Glutamatergic neuron (in vitro differentiated cells): ENCODE measurements around the gene ASB16. TPM values are rescaled to one million over a fixed set of nuclear protein-coding genes. Genes with fewer than 3 reads are reported as not detected.

Experiments
- DNase-seq: peaks from one replicate; pipeline ENCODE4 v3.0.0; 2022
- H3K27ac Mint-ChIP-seq: one replicate; pipeline ENCODE4 v1.8.0; 2020; ENCODE audit warnings: mild to moderate bottlenecking, mixed read lengths, inconsistent platforms; ENCODE audit not compliant: unreplicated experiment
- H3K27me3 Mint-ChIP-seq: one replicate; pipeline ENCODE4 v1.8.0; 2020; ENCODE audit warnings: mild to moderate bottlenecking, moderate library complexity, mixed read lengths, inconsistent platforms; ENCODE audit not compliant: unreplicated experiment
- H3K36me3 Mint-ChIP-seq: one replicate; pipeline ENCODE4 v1.8.0; 2020; ENCODE audit warnings: mild to moderate bottlenecking, mixed read lengths, inconsistent platforms; ENCODE audit not compliant: unreplicated experiment
- H3K4me1 Mint-ChIP-seq: one replicate; pipeline ENCODE4 v1.8.0; 2020; ENCODE audit warnings: mild to moderate bottlenecking, low read depth, mixed read lengths, inconsistent platforms; ENCODE audit not compliant: unreplicated experiment
- H3K4me3 Mint-ChIP-seq: one replicate; pipeline ENCODE4 v1.8.0; 2020; ENCODE audit warnings: mild to moderate bottlenecking, mixed read lengths, inconsistent platforms; ENCODE audit not compliant: unreplicated experiment
- H3K9me3 Mint-ChIP-seq: one replicate; pipeline ENCODE4 v1.8.0; 2020; ENCODE audit warnings: mild to moderate bottlenecking, moderate library complexity, mixed read lengths, inconsistent platforms; ENCODE audit not compliant: unreplicated experiment
- total RNA-seq: library from RNA; stranded (reverse); fragmentation: NEBNext Ultra II Directional; extraction: Animal tissue kit (Norgen Biotek cat#: 25700); gene quantifications from one replicate; pipeline ENCODE4 v1.2.1, GENCODE V29; 2021; ENCODE audit not compliant: unreplicated experiment
- TF ChIP-seq, protein P1 (sequence below): fragments of 200-600 bp; sonication (generic); IDR thresholded peaks from one replicate; pipeline ENCODE4 v1.5.0; 2021; ENCODE audit not compliant: partially characterized antibody, unreplicated experiment

ASB16 gene
- total RNA-seq, 1 donor from 2014 or later, result not detected

DNA sequence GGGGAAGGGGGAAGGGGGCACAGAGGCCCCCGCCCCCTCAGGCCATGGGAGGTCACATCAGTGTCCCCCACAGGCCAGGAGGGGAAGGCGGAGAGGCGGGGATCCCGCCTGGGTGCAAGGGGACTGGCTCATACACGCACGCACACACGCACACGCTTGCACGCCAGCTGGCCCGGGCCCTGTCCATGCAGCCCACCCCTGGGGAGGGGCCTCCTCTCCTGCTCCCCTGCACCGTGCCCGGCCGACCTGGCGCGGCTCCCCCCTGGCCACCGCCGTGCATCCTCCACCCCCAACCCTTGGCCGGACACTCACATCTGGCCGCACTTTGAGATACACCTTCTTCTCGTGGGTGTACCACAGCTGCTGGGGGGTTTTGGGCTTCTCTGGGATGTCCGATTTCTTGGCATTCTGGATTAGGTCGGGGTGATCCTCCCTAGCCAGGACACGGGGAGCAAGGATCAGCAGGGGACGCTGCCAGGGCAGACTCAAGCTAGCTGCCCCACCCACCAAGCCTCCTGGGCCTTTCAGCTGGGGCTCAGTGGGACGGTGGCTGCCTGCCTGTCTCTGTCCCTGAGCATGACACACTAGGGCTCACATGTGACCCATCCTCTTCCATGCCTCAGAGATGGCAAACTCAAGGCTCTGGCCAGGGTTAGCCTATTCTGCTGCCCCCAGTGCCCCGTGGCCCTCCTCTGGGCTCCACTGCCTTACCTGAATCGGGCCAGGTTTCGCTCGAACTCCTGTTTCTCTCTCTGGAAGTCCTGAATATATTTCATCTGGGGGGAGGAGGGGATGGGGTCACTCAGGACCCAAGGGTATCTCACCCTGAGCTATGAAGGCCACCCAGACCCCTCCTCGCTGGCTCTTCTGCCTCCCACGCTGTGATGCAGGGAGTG lies 42.3 kb downstream of the ASB16 start:
- peak overlapping the region; percentile 59 for H3K27ac Mint-ChIP-seq
- TF ChIP-seq, protein P1, sequence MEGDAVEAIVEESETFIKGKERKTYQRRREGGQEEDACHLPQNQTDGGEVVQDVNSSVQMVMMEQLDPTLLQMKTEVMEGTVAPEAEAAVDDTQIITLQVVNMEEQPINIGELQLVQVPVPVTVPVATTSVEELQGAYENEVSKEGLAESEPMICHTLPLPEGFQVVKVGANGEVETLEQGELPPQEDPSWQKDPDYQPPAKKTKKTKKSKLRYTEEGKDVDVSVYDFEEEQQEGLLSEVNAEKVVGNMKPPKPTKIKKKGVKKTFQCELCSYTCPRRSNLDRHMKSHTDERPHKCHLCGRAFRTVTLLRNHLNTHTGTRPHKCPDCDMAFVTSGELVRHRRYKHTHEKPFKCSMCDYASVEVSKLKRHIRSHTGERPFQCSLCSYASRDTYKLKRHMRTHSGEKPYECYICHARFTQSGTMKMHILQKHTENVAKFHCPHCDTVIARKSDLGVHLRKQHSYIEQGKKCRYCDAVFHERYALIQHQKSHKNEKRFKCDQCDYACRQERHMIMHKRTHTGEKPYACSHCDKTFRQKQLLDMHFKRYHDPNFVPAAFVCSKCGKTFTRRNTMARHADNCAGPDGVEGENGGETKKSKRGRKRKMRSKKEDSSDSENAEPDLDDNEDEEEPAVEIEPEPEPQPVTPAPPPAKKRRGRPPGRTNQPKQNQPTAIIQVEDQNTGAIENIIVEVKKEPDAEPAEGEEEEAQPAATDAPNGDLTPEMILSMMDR, result no peak
- peak; percentile 43 for DNase-seq
- H3K27me3 Mint-ChIP-seq, result peaks cover 17% of the 10 kb centered on the region
- H3K4me3 Mint-ChIP-seq, result peak overlapping the region; percentile 64
- H3K36me3 Mint-ChIP-seq, result no peaks in the 10 kb centered on the region
- H3K9me3 Mint-ChIP-seq, result peaks cover 12% of the 10 kb centered on the region
- H3K4me1 Mint-ChIP-seq, result peaks cover 20% of the 10 kb centered on the region

DNA sequence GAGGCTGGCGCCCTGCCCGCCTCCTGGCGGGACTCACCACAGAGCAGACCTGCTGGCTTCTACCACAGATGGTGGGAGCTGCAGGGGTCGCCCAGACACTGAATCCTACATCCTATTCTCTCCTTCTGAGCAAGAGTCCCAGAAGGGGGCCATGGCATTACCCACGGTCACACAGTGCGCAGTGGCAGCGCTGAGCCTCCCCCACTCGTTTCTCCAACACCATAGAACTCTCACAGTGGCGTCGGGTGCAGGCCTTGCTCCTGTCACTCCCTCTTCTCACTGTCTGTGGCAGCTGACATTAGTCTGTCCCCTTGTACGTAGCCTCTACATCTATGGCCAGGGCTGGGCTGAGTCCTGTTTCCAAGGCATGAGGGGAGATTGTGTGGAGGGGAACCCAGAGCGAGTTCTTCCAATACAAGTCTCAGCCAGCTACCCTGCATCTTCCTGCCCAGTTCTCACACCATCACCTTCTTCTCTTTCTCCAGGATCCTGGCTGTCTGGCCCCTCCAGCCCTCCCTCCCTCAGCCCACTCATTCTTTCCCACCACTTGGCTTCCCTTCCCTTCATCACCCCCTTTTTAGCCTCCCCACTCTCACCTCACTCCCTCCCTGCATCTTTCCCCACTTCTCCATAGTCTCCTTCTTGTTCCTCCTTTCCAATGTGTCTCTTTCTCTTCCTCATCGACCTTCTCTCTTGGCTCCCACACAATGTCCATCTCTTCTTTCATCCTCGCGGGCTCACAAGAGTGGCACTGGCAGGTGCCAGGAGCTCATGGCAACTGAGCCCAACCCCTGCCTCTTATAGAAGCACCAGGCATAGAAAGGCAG lies 43.1 kb downstream of the ASB16 start:
- peaks cover 21% of the 10 kb centered on the region for H3K4me1 Mint-ChIP-seq
- TF ChIP-seq, protein P1, result no peak
- H3K4me3 Mint-ChIP-seq, result peak overlapping the region; percentile 16
- peaks cover 12% of the 10 kb centered on the region for H3K9me3 Mint-ChIP-seq
- no peak for DNase-seq
- H3K36me3 Mint-ChIP-seq, result no peaks in the 10 kb centered on the region
- peaks cover 14% of the 10 kb centered on the region for H3K27me3 Mint-ChIP-seq
- H3K27ac Mint-ChIP-seq, result peak overlapping the region; percentile 81

DNA sequence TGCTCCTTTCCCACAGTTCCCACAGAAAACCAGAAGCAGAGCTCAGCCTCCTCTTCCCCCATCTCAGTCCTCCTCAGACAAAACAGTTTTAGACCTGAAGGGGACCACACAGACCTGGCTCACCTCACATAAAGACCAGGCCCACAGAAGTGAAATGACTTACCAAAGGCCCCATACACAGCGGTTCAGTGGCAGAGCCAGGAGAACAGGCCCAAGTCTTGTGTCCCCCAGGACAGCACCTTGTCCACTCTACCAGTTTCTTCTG lies 43.7 kb downstream of the ASB16 start:
- no peak for DNase-seq
- H3K27me3 Mint-ChIP-seq, result peaks cover 13% of the 10 kb centered on the region
- peaks cover 21% of the 10 kb centered on the region for H3K4me1 Mint-ChIP-seq
- H3K27ac Mint-ChIP-seq, result peak overlapping the region; percentile 81
- H3K9me3 Mint-ChIP-seq, result peaks cover 12% of the 10 kb centered on the region
- H3K36me3 Mint-ChIP-seq, result no peaks in the 10 kb centered on the region
- peak overlapping the region; percentile 16 for H3K4me3 Mint-ChIP-seq
- TF ChIP-seq, protein P1, result no peak

DNA sequence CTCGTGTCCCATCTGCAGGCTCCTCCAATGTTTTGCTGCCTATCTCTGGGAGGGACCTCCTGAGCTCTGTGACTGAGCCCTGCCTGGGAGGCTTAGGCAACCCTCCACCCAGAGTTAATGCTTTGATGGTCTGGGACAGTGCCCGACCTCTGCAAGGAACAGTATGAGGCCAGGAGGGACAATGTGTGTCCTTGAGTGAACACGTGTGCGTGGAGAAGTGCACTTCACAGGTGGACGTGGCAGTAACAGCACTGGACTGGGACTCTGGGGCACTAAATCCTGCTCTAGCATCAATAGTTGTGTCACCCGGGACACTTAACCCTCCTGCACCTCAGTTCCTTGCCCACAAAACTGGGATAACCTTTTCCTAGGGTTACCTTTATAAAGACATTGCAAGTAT lies 44.4 kb downstream of the ASB16 start:
- DNase-seq, result no peak
- TF ChIP-seq, protein P1, result no peak
- Mint-ChIP-seq H3K27ac (no peak overlapping the region), H3K36me3 (no peaks in the 10 kb centered on the region), H3K9me3 (peaks cover 12% of the 10 kb centered on the region), H3K27me3 (peaks cover 13% of the 10 kb centered on the region), H3K4me1 (peaks cover 21% of the 10 kb centered on the region), H3K4me3 (peak overlapping the region; percentile 16)
